ENCODE data around the gene PGGT1B.

The PGGT1B gene

GRCh38 chr5:115209279-115209678, 53.4 kb downstream of the PGGT1B start:
- no peaks in the 10 kb centered on the region for H3K4me1 ChIP-seq (ENCODE audit: control insufficient read depth in 1 of 2, insufficient read depth in 2 of 2, low read length in 2 of 2)
- peaks cover 0 to 7% of the 10 kb centered on the region in 2 donors for H3K36me3 ChIP-seq (ENCODE audit: control insufficient read depth in 1 of 2, insufficient read depth in 2 of 2, low read length in 2 of 2)
- H3K27me3 ChIP-seq (ENCODE audit: low read depth, low read length) = no peaks in the 10 kb centered on the region
- H3K27ac ChIP-seq (ENCODE audit: low read length) = no peak overlapping the region
- H3K9me3 ChIP-seq (ENCODE audit: control insufficient read depth in 1 of 2, low read length in 2 of 2) = no peaks in the 10 kb centered on the region
- H3K4me3 ChIP-seq (ENCODE audit: low read depth in 1 of 2, low read length in 2 of 2) = no peak overlapping the region

- Histone ChIP-seq H3K9me3 (ENCODE audit: control insufficient read depth in 1 of 2, low read length in 2 of 2) (no peaks in the 10 kb centered on the region), H3K27me3 (ENCODE audit: low read depth, low read length) (no peaks in the 10 kb centered on the region), H3K27ac (ENCODE audit: low read length) (no peak overlapping the region), H3K4me3 (ENCODE audit: low read depth in 1 of 2, low read length in 2 of 2) (no peak overlapping the region), H3K36me3 (ENCODE audit: control insufficient read depth in 1 of 2, insufficient read depth in 2 of 2, low read length in 2 of 2) (peaks cover 0 to 4% of the 10 kb centered on the region in 2 donors), H3K4me1 (ENCODE audit: control insufficient read depth in 1 of 2, insufficient read depth in 2 of 2, low read length in 2 of 2) (no peaks in the 10 kb centered on the region)
Measured at GRCh38 chr5:115202952-115203351, 59.7 kb downstream of the PGGT1B start.

- no peaks in the 10 kb centered on the region for H3K27me3 ChIP-seq (ENCODE audit: low read depth, low read length)
- H3K36me3 ChIP-seq (ENCODE audit: control insufficient read depth in 1 of 2, insufficient read depth in 2 of 2, low read length in 2 of 2) = no peaks in the 10 kb centered on the region
Measured at GRCh38 chr5:115196161-115196560, 66.5 kb downstream of the PGGT1B start.

GRCh38 chr5:115194676-115195075, 68.0 kb downstream of the PGGT1B start:
- H3K27ac ChIP-seq (ENCODE audit: low read length) = peak overlapping the region; percentile 49
- no peaks in the 10 kb centered on the region for H3K4me1 ChIP-seq (ENCODE audit: control insufficient read depth in 1 of 2, insufficient read depth in 2 of 2, low read length in 2 of 2)
- H3K27me3 ChIP-seq (ENCODE audit: low read depth, low read length) = no peaks in the 10 kb centered on the region
- no peaks in the 10 kb centered on the region for H3K9me3 ChIP-seq (ENCODE audit: control insufficient read depth in 1 of 2, low read length in 2 of 2)
- no peak overlapping the region for H3K4me3 ChIP-seq (ENCODE audit: low read depth in 1 of 2, low read length in 2 of 2)
- no peaks in the 10 kb centered on the region for H3K36me3 ChIP-seq (ENCODE audit: control insufficient read depth in 1 of 2, insufficient read depth in 2 of 2, low read length in 2 of 2)

More at GRCh38 chr5:115196161-115196560, 66.5 kb downstream of the PGGT1B start:
- Histone ChIP-seq H3K4me3 (ENCODE audit: low read depth in 1 of 2, low read length in 2 of 2) (no peak overlapping the region), H3K4me1 (ENCODE audit: control insufficient read depth in 1 of 2, insufficient read depth in 2 of 2, low read length in 2 of 2) (no peaks in the 10 kb centered on the region), H3K9me3 (ENCODE audit: control insufficient read depth in 1 of 2, low read length in 2 of 2) (no peaks in the 10 kb centered on the region), H3K27ac (ENCODE audit: low read length) (no peak overlapping the region)

GRCh38 chr5:115193295-115193694, 69.4 kb downstream of the PGGT1B start:
- H3K27ac ChIP-seq (ENCODE audit: low read length) = no peak overlapping the region
- H3K9me3 ChIP-seq (ENCODE audit: control insufficient read depth in 1 of 2, low read length in 2 of 2) = no peaks in the 10 kb centered on the region
- H3K27me3 ChIP-seq (ENCODE audit: low read depth, low read length) = no peaks in the 10 kb centered on the region
- no peaks in the 10 kb centered on the region for H3K4me1 ChIP-seq (ENCODE audit: control insufficient read depth in 1 of 2, insufficient read depth in 2 of 2, low read length in 2 of 2)
- no peak overlapping the region for H3K4me3 ChIP-seq (ENCODE audit: low read depth in 1 of 2, low read length in 2 of 2)
- H3K36me3 ChIP-seq (ENCODE audit: control insufficient read depth in 1 of 2, insufficient read depth in 2 of 2, low read length in 2 of 2) = no peaks in the 10 kb centered on the region

GRCh38 chr5:115192098-115192497, 70.6 kb downstream of the PGGT1B start:
- H3K9me3 ChIP-seq (ENCODE audit: control insufficient read depth in 1 of 2, low read length in 2 of 2) = no peaks in the 10 kb centered on the region
- no peaks in the 10 kb centered on the region for H3K4me1 ChIP-seq (ENCODE audit: control insufficient read depth in 1 of 2, insufficient read depth in 2 of 2, low read length in 2 of 2)
- peak overlapping the region; percentile 47 for H3K27ac ChIP-seq (ENCODE audit: low read length)
- no peaks in the 10 kb centered on the region for H3K36me3 ChIP-seq (ENCODE audit: control insufficient read depth in 1 of 2, insufficient read depth in 2 of 2, low read length in 2 of 2)
- H3K27me3 ChIP-seq (ENCODE audit: low read depth, low read length) = no peaks in the 10 kb centered on the region
- H3K4me3 ChIP-seq (ENCODE audit: low read depth in 1 of 2, low read length in 2 of 2) = no peak overlapping the region

- no peaks in the 10 kb centered on the region for H3K9me3 ChIP-seq (ENCODE audit: control insufficient read depth in 1 of 2, low read length in 2 of 2)
- H3K36me3 ChIP-seq (ENCODE audit: control insufficient read depth in 1 of 2, insufficient read depth in 2 of 2, low read length in 2 of 2) = no peaks in the 10 kb centered on the region
- no peaks in the 10 kb centered on the region for H3K27me3 ChIP-seq (ENCODE audit: low read depth, low read length)
- peak overlapping the region; percentile 47 for H3K27ac ChIP-seq (ENCODE audit: low read length)
- H3K4me1 ChIP-seq (ENCODE audit: control insufficient read depth in 1 of 2, insufficient read depth in 2 of 2, low read length in 2 of 2) = no peaks in the 10 kb centered on the region
- no peak overlapping the region for H3K4me3 ChIP-seq (ENCODE audit: low read depth in 1 of 2, low read length in 2 of 2)
Measured at GRCh38 chr5:115191474-115192031, 71.1 kb downstream of the PGGT1B start.

- Histone ChIP-seq H3K4me1 (ENCODE audit: control insufficient read depth in 1 of 2, insufficient read depth in 2 of 2, low read length in 2 of 2) (no peaks in the 10 kb centered on the region), H3K4me3 (ENCODE audit: low read depth in 1 of 2, low read length in 2 of 2) (no peak overlapping the region), H3K36me3 (ENCODE audit: control insufficient read depth in 1 of 2, insufficient read depth in 2 of 2, low read length in 2 of 2) (no peaks in the 10 kb centered on the region), H3K9me3 (ENCODE audit: control insufficient read depth in 1 of 2, low read length in 2 of 2) (no peaks in the 10 kb centered on the region), H3K27ac (ENCODE audit: low read length) (no peak overlapping the region), H3K27me3 (ENCODE audit: low read depth, low read length) (no peaks in the 10 kb centered on the region)
Measured at GRCh38 chr5:115190388-115190787, 72.3 kb downstream of the PGGT1B start.

- H3K36me3 ChIP-seq (ENCODE audit: control insufficient read depth in 1 of 2, insufficient read depth in 2 of 2, low read length in 2 of 2) = no peaks in the 10 kb centered on the region
- no peaks in the 10 kb centered on the region for H3K27me3 ChIP-seq (ENCODE audit: low read depth, low read length)
- H3K4me1 ChIP-seq (ENCODE audit: control insufficient read depth in 1 of 2, insufficient read depth in 2 of 2, low read length in 2 of 2) = no peaks in the 10 kb centered on the region
- no peaks in the 10 kb centered on the region for H3K9me3 ChIP-seq (ENCODE audit: control insufficient read depth in 1 of 2, low read length in 2 of 2)
- H3K27ac ChIP-seq (ENCODE audit: low read length) = no peak overlapping the region
- no peak overlapping the region for H3K4me3 ChIP-seq (ENCODE audit: low read depth in 1 of 2, low read length in 2 of 2)
Measured at GRCh38 chr5:115189866-115190265, 72.8 kb downstream of the PGGT1B start.

- peaks cover 7% of the 10 kb centered on the region for H3K27me3 ChIP-seq (ENCODE audit: low read depth, low read length)
Measured at GRCh38 chr5:115186794-115187193, 75.9 kb downstream of the PGGT1B start.

GRCh38 chr5:115184770-115185169, 77.9 kb downstream of the PGGT1B start:
- Histone ChIP-seq H3K36me3 (ENCODE audit: control insufficient read depth in 1 of 2, insufficient read depth in 2 of 2, low read length in 2 of 2) (no peaks in the 10 kb centered on the region), H3K27me3 (ENCODE audit: low read depth, low read length) (peaks cover 27% of the 10 kb centered on the region)

More at GRCh38 chr5:115186794-115187193, 75.9 kb downstream of the PGGT1B start:
- Histone ChIP-seq H3K9me3 (ENCODE audit: control insufficient read depth in 1 of 2, low read length in 2 of 2) (no peaks in the 10 kb centered on the region), H3K27ac (ENCODE audit: low read length) (no peak overlapping the region), H3K4me3 (ENCODE audit: low read depth in 1 of 2, low read length in 2 of 2) (no peak overlapping the region), H3K36me3 (ENCODE audit: control insufficient read depth in 1 of 2, insufficient read depth in 2 of 2, low read length in 2 of 2) (no peaks in the 10 kb centered on the region), H3K4me1 (ENCODE audit: control insufficient read depth in 1 of 2, insufficient read depth in 2 of 2, low read length in 2 of 2) (no peaks in the 10 kb centered on the region)

GRCh38 chr5:115181757-115182156, 80.9 kb downstream of the PGGT1B start:
- no peak overlapping the region for H3K4me3 ChIP-seq (ENCODE audit: low read depth in 1 of 2, low read length in 2 of 2)
- H3K27me3 ChIP-seq (ENCODE audit: low read depth, low read length) = peaks cover 46% of the 10 kb centered on the region
- no peaks in the 10 kb centered on the region for H3K9me3 ChIP-seq (ENCODE audit: control insufficient read depth in 1 of 2, low read length in 2 of 2)
- peaks cover 5 to 19% of the 10 kb centered on the region in 2 donors for H3K4me1 ChIP-seq (ENCODE audit: control insufficient read depth in 1 of 2, insufficient read depth in 2 of 2, low read length in 2 of 2)
- no peak overlapping the region for H3K27ac ChIP-seq (ENCODE audit: low read length)
- H3K36me3 ChIP-seq (ENCODE audit: control insufficient read depth in 1 of 2, insufficient read depth in 2 of 2, low read length in 2 of 2) = no peaks in the 10 kb centered on the region

More at GRCh38 chr5:115184770-115185169, 77.9 kb downstream of the PGGT1B start:
- Histone ChIP-seq H3K9me3 (ENCODE audit: control insufficient read depth in 1 of 2, low read length in 2 of 2) (no peaks in the 10 kb centered on the region), H3K4me1 (ENCODE audit: control insufficient read depth in 1 of 2, insufficient read depth in 2 of 2, low read length in 2 of 2) (peaks cover 5 to 11% of the 10 kb centered on the region in 2 donors), H3K4me3 (ENCODE audit: low read depth in 1 of 2, low read length in 2 of 2) (no peak overlapping the region), H3K27ac (ENCODE audit: low read length) (no peak overlapping the region)

Data from muscle layer of duodenum (tissue), 2 donors.